Urinary bladder (tissue), 4 donors: Measurements from ENCODE around the gene RIN2. TPM values are rescaled to one million over a fixed set of nuclear protein-coding genes. Genes with fewer than 3 reads are reported as not detected.

Source experiments
- DNase-seq: peaks from one replicate; pipeline ENCODE4 v3.0.0-alpha.2; 2015; ENCODE audit errors: extremely low spot score
- H3K27ac ChIP-seq: one replicate; pipeline ENCODE4 v1.5.1; 2013; ENCODE audit warnings: low read depth, mild to moderate bottlenecking, moderate library complexity
- H3K36me3 ChIP-seq: one replicate; pipeline ENCODE4 v1.6.1; 2013; ENCODE audit warnings: mild to moderate bottlenecking, moderate library complexity; ENCODE audit not compliant: insufficient read depth
- H3K4me1 ChIP-seq: one replicate; pipeline ENCODE4 v1.6.1; 2013; ENCODE audit warnings: mild to moderate bottlenecking, moderate library complexity; ENCODE audit not compliant: insufficient read depth
- H3K4me3 ChIP-seq: one replicate; pipeline ENCODE4 v1.5.1; 2013; ENCODE audit warnings: low read depth, low read length
- WGBS: extraction: QIAGEN DNeasy Blood & Tissue Kit; methylation state at CpG from one replicate; pipeline ENCODE4 v1.1.7; 2013; 5-methylcytosine and 5-hydroxymethylcytosine counted together
- polyA plus RNA-seq: library from polyadenylated mRNA; stranded (reverse); fragments of 200-250 nt; gene quantifications from one replicate; pipeline ENCODE4 v1.2.3, GENCODE V29; 2013
- total RNA-seq: library from RNA; depleted of rRNA; stranded (reverse); fragments of >200 nt; gene quantifications from one replicate; pipeline ENCODE4 v1.2.3, GENCODE V29; 2014
- donor health status: healthy with polysubstance abuse.
- donor health status: healthy.

The RIN2 gene
- total RNA-seq (45.5 TPM), polyA plus RNA-seq (19.5 TPM)

DNA sequence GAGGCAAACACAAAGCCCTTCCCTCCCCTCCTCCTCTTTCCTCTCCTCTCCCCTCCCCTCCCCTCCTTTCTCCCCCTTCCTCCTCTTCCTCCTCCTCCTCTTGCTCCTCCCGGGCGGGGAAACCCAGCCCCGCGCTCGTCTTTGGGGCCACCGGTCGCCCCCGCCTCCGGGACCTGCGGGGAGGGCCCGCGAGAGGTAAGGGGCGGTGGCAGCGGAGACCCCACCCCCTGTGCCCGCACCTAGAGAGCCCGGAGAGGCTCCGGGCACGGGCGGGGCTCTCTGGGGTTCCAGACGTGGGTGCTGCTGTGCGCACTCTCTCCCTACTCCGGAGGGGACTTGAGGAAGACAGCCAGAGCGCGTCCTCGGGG is at the start of gene RIN2:
TSS of gene RIN2 (plus strand) at position 126 of the 368 bp plus-strand sequence. CDS start 131,344 bp downstream, outside the sequence.
- no peaks in the 10 kb centered on the region for H3K36me3 ChIP-seq
- WGBS: 0% methylated on average over 25 of the region's 25 CpGs
- DNase-seq: no peak
- no peaks in the 10 kb centered on the region for H3K4me1 ChIP-seq
- peak within 1 kb of the TSS; percentile 79 for H3K4me3 ChIP-seq
- peak within 1 kb of the TSS; percentile 85 for H3K27ac ChIP-seq

- no peak for DNase-seq
- H3K36me3 ChIP-seq: no peaks in the 10 kb centered on the region
- H3K4me3 ChIP-seq: no peak overlapping the region
- no peaks in the 10 kb centered on the region for H3K4me1 ChIP-seq
- WGBS: 88% methylated on average over 1 of the region's 1 CpG
- H3K27ac ChIP-seq: no peak overlapping the region
Measured at GRCh38 chr20:19709635-19710335, 48.3 kb upstream of the RIN2 start.

- H3K4me1 ChIP-seq: no peaks in the 10 kb centered on the region
Measured at GRCh38 chr20:19710336-19711120, 47.5 kb upstream of the RIN2 start.

GRCh38 chr20:19711126-19711525 is 46.9 kb upstream of the RIN2 start:
- Histone ChIP-seq H3K4me3 (no peak overlapping the region), H3K27ac (no peak overlapping the region), H3K36me3 (no peaks in the 10 kb centered on the region), H3K4me1 (no peaks in the 10 kb centered on the region)
- 89% methylated on average over 11 of the region's 11 CpGs for WGBS
- DNase-seq: no peak

More at GRCh38 chr20:19710336-19711120, 47.5 kb upstream of the RIN2 start:
- H3K27ac ChIP-seq: no peak overlapping the region
- H3K36me3 ChIP-seq: no peaks in the 10 kb centered on the region
- H3K4me3 ChIP-seq: no peak overlapping the region
- WGBS: 40% methylated on average over 5 of the region's 5 CpGs
- DNase-seq: peak; percentile 28

- Histone ChIP-seq H3K27ac (no peak overlapping the region), H3K4me3 (no peak overlapping the region), H3K4me1 (no peaks in the 10 kb centered on the region), H3K36me3 (no peaks in the 10 kb centered on the region)
- DNase-seq: no peak
- 43% methylated on average over 4 of the region's 4 CpGs for WGBS
Measured at GRCh38 chr20:19712721-19713260, 45.3 kb upstream of the RIN2 start.

DNA sequence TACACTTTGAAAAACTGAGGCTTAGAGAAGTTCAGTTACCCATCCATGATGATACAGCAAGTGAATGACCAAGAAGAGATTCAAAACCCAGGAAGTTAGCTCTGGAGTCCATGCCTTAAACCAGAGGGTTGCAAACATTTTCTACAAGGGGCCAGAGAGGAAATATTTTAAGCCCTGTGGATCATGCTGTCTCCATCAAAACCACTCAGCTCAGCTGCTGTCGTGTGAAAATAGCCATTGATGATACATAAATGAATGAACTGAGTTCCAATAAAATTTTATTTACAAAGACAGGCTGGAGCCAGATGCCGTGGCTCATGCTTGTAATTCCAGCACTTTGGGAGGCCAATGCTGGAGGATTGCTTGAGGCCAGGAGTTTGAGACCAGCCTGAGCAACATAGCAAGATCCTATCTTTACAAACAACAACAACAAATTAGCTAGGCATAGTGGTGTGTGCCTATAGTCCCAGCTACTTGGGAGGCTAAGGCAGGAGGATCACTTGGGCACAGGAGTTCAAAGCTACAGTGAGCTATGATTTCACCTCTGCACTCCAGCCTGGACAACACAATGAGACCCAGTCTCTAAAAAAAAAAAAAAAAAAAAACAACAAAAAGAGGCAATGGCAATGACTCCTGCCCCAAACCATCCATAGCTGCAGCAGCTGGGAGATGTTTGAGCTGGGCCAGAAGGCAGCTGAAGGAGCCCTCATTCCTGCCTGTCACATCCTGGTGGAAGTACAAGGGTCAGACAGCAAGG is 44.1 kb upstream of the RIN2 start:
- Histone ChIP-seq H3K27ac (no peak overlapping the region), H3K4me3 (no peak overlapping the region), H3K36me3 (no peaks in the 10 kb centered on the region), H3K4me1 (no peaks in the 10 kb centered on the region)
- WGBS: 46% methylated on average over 2 of the region's 2 CpGs
- DNase-seq: no peak

DNA sequence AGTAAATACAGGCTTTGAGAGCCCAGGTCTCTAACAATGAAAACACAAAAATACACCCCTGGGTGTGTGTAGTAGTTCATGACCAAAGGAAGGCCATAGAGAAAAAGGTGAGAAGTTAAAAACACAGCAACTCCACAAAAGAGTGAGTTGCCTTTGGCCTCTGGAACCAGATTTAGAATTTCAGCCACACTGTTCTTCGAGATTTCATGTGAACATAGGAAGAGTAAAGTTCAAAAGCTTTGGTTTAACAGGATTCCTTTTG is 43.5 kb upstream of the RIN2 start:
- 81% methylated on average over 1 of the region's 1 CpG for WGBS
- H3K4me1 ChIP-seq: no peaks in the 10 kb centered on the region
- no peaks in the 10 kb centered on the region for H3K36me3 ChIP-seq
- H3K27ac ChIP-seq: no peak overlapping the region
- no peak for DNase-seq
- no peak overlapping the region for H3K4me3 ChIP-seq

DNA sequence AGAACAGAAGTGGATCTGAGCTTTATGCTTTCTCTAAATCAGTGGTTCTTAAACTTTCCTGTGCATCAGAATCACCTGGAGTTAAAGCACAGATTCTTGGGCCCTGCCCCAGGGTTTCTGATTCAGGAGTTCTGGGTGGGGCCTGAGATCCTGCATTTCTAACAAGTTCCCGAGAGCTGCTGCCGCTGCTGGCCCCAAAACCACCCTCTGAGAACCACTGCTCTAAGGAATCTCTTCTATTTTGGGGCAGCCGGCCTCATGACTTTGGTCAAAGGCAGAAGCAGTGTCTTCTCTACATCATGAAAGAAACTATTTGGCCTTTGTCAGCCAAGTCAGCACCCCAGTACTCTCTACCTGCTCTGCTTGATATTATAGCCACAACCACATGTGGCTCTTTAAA is 42.1 kb upstream of the RIN2 start:
- H3K4me1 ChIP-seq: no peaks in the 10 kb centered on the region
- no peak overlapping the region for H3K4me3 ChIP-seq
- H3K36me3 ChIP-seq: no peaks in the 10 kb centered on the region
- WGBS: 99% methylated on average over 3 of the region's 3 CpGs
- DNase-seq: no peak
- H3K27ac ChIP-seq: no peak overlapping the region

GRCh38 chr20:19718880-19719279 is 39.2 kb upstream of the RIN2 start:
- 86% methylated on average over 3 of the region's 3 CpGs for WGBS

GRCh38 chr20:19720991-19721390 is 37.1 kb upstream of the RIN2 start:
- Histone ChIP-seq H3K4me3 (no peak overlapping the region), H3K27ac (no peak overlapping the region), H3K36me3 (no peaks in the 10 kb centered on the region), H3K4me1 (no peaks in the 10 kb centered on the region)
- 95% methylated on average over 18 of the region's 18 CpGs for WGBS
- no peak for DNase-seq

More at GRCh38 chr20:19718880-19719279, 39.2 kb upstream of the RIN2 start:
- H3K36me3 ChIP-seq: no peaks in the 10 kb centered on the region
- no peaks in the 10 kb centered on the region for H3K4me1 ChIP-seq
- no peak overlapping the region for H3K27ac ChIP-seq
- DNase-seq: no peak
- no peak overlapping the region for H3K4me3 ChIP-seq

DNA sequence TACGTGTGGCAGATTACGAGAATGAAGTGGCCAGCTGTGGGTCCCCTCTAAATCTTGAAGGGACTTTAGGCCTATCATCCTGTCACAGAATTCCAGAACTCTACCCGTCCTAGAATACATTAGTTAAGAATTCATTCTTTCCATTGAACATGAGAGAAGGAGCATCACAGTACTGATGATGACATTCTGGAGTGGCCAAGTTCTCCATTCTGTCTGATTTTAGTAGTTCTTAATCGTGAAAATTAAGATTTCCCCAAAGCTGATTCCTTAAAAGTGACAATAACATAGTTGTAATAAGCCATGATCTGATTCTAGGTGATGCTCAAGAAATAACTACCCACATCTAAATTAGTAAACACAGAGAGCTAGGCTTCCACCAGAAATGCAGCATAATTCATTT is 35.0 kb upstream of the RIN2 start:
- WGBS: 90% methylated on average over 4 of the region's 4 CpGs

DNA sequence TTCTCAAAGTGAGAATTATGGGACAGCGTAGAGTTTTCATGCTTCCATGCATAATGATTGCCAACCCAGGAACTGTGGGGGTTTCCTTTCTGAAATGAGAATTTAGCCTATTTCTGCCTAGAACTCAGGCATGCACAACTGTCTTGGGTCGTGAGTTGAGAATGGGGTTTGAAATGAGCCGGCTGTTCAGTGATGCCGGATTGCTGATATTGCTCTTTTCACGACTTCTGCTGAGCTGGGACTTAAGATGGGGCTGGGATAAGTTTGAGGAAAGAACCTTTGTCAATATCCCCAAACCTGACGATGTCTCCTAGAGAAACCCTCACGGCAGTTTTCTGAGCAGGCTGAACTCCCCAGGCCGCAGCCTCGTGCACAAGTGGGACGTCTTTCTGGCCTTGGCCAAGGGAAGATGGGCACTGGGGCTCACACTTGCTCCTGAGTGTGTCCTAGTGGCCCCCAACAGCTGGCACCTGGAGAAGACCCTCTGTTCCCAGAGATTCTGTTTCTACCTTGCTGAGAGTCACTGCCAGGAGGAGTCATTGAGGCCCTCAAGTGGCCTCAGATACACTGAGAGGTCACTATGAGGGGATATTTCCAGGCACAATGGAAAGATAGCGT is 34.1 kb upstream of the RIN2 start:
- 80% methylated on average over 11 of the region's 11 CpGs for WGBS
- H3K36me3 ChIP-seq: no peaks in the 10 kb centered on the region
- no peak overlapping the region for H3K27ac ChIP-seq
- no peak overlapping the region for H3K4me3 ChIP-seq
- DNase-seq: no peak
- no peaks in the 10 kb centered on the region for H3K4me1 ChIP-seq

More for the DNA sequence above, 35.0 kb upstream of the RIN2 start:
- no peak overlapping the region for H3K27ac ChIP-seq
- H3K36me3 ChIP-seq: no peaks in the 10 kb centered on the region
- no peaks in the 10 kb centered on the region for H3K4me1 ChIP-seq
- no peak for DNase-seq
- no peak overlapping the region for H3K4me3 ChIP-seq

DNA sequence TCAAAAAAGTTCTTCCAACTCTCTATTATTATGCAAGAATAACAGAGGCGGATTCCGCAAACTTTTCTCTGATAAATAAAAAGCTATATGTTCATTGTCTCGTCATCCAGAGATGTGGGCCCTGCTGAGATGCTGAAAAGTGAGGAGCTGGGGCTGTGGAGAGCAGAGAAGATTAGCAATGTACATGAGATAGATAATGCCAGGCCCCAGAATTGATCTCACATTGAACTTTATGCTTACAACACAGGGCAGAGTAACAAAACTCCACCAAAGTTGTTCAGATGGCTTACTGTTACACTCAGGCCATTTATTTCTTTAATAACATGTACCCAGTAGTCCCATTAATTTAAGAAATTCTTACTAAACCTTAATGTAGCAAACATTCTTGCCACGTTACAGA is 32.7 kb upstream of the RIN2 start:
- no peaks in the 10 kb centered on the region for H3K4me1 ChIP-seq
- WGBS: 92% methylated on average over 4 of the region's 4 CpGs
- H3K4me3 ChIP-seq: no peak overlapping the region
- no peak overlapping the region for H3K27ac ChIP-seq
- H3K36me3 ChIP-seq: no peaks in the 10 kb centered on the region
- no peak for DNase-seq
